GM19324 (cell line): ENCODE measurements around the gene TRA2A.

Experiments used
- ATAC-seq: cut with Tn5 transposase; IDR thresholded peaks from one replicate; pipeline ENCODE4 v1.9.1; 2021; ENCODE audit warnings: mild to moderate bottlenecking, moderate library complexity; ENCODE audit not compliant: unreplicated experiment, low FRiP score

TRA2A gene

GRCh38 chr7:23471106-23471859 lies 60.5 kb downstream of the TRA2A start:
- ATAC-seq: peak; percentile 28

GRCh38 chr7:23470330-23471105 lies 61.3 kb downstream of the TRA2A start, which contains the start of gene IGF2BP3:
IGF2BP3 (minus strand) TSS chr7:23470491; CDS start chr7:23470110, 381 bp downstream.
- no peak for ATAC-seq

- no peak for ATAC-seq
Observed at GRCh38 chr7:23469961-23470250, 61.9 kb downstream of the TRA2A start.

GRCh38 chr7:23469150-23469960 lies 62.4 kb downstream of the TRA2A start:
- no peak for ATAC-seq

GRCh38 chr7:23468526-23469149 lies 63.1 kb downstream of the TRA2A start:
- ATAC-seq: no peak

- ATAC-seq: no peak
Observed at GRCh38 chr7:23467806-23468525, 63.8 kb downstream of the TRA2A start.

- no peak for ATAC-seq
Observed at GRCh38 chr7:23467291-23467805, 64.4 kb downstream of the TRA2A start.

- ATAC-seq: no peak
Observed at GRCh38 chr7:23462846-23463245, 68.9 kb downstream of the TRA2A start.

- no peak for ATAC-seq
Observed at GRCh38 chr7:23458044-23458443, 73.7 kb downstream of the TRA2A start.

GRCh38 chr7:23456093-23456492 lies 75.7 kb downstream of the TRA2A start:
- no peak for ATAC-seq

GRCh38 chr7:23454881-23455526 lies 76.8 kb downstream of the TRA2A start:
- no peak for ATAC-seq
